MM.1S (cell line): ENCODE results near the gene LY9.

Experiments
- DNase-seq: peaks from one replicate; pipeline ENCODE4 v3.0.0-alpha.2; 2015
- H2AFZ ChIP-seq: fragments of 300-600 bp; sonication (generic); 2 replicates; pipeline ENCODE4 v1.6.0; 2016; ENCODE audit warnings: antibody characterized with exemption, low read length
- H3F3A ChIP-seq: fragments of 300-600 bp; sonication (generic); 2 replicates; pipeline ENCODE4 v1.6.1; 2016; ENCODE audit warnings: mild to moderate bottlenecking, antibody characterized with exemption, low read length, moderate library complexity, mixed read lengths; ENCODE audit not compliant: insufficient read depth
- H3K27ac ChIP-seq: fragments of 300-600 bp; sonication (generic); 2 replicates; pipeline ENCODE4 v1.5.1; 2016; ENCODE audit warnings: mild to moderate bottlenecking, low read length
- H3K27me3 ChIP-seq: fragments of 300-600 bp; sonication (generic); replicated peaks from 2 replicates; pipeline ENCODE4 v1.6.0; 2016; ENCODE audit warnings: low read length; ENCODE audit not compliant: insufficient read depth
- H3K36me3 ChIP-seq: fragments of 300-600 bp; sonication (generic); replicated peaks from 2 replicates; pipeline ENCODE4 v1.6.1; 2016; ENCODE audit warnings: mild to moderate bottlenecking, low read length, mixed read lengths; ENCODE audit not compliant: insufficient read depth
- H3K4me1 ChIP-seq: fragments of 300-600 bp; sonication (generic); 2 replicates; pipeline ENCODE4 v1.6.1; 2016; ENCODE audit warnings: low read length, mixed read lengths
- H3K4me2 ChIP-seq: fragments of 300-600 bp; sonication (generic); 2 replicates; pipeline ENCODE4 v1.6.0; 2016; ENCODE audit warnings: low read depth, low read length
- H3K4me3 ChIP-seq: fragments of 300-600 bp; sonication (generic); 2 replicates; pipeline ENCODE4 v1.5.1; 2016; ENCODE audit warnings: low read length, mixed read lengths
- H3K79me2 ChIP-seq: fragments of 300-600 bp; sonication (generic); 2 replicates; pipeline ENCODE4 v1.6.1; 2016; ENCODE audit warnings: mixed run types, low read length, mixed read lengths
- H3K9ac ChIP-seq: fragments of 300-600 bp; sonication (generic); 2 replicates; pipeline ENCODE4 v1.6.1; 2016; ENCODE audit warnings: low read length, mixed read lengths
- H3K9me2 ChIP-seq: fragments of 300-600 bp; sonication (generic); replicated peaks from 2 replicates; pipeline ENCODE4 v1.6.1; 2016; ENCODE audit warnings: mild to moderate bottlenecking, low read length, mixed read lengths; ENCODE audit not compliant: insufficient read depth
- H3K9me3 ChIP-seq: fragments of 300-600 bp; sonication (generic); replicated peaks from 2 replicates; pipeline ENCODE4 v1.6.1; 2016; ENCODE audit warnings: mild to moderate bottlenecking, low read length, mixed read lengths; ENCODE audit not compliant: insufficient read depth
- H4K20me1 ChIP-seq: fragments of 300-600 bp; sonication (generic); 2 replicates; pipeline ENCODE4 v1.6.1; 2016; ENCODE audit warnings: mild to moderate bottlenecking, low read length, moderate library complexity, mixed read lengths; ENCODE audit not compliant: insufficient read depth
- EZH2 ChIP-seq: fragments of 300-600 bp; sonication (generic); optimal IDR thresholded peaks from 2 replicates; pipeline ENCODE3; 2017; ENCODE audit warnings: low read depth, mild to moderate bottlenecking, antibody characterized with exemption, low read length, mixed read lengths
- EZH2phosphoT487 ChIP-seq: fragments of 300-600 bp; sonication (generic); IDR thresholded peaks from 2 replicates; pipeline ENCODE4 v1.6.1; 2018; ENCODE audit warnings: antibody characterized with exemption, low read length
- TF ChIP-seq, protein P1 (sequence below): fragments of 300-600 bp; sonication (generic); IDR thresholded peaks from 2 replicates; pipeline ENCODE4 v1.5.1; 2016; ENCODE audit warnings: antibody characterized with exemption, low read length, mixed read lengths

Gene LY9

DNA sequence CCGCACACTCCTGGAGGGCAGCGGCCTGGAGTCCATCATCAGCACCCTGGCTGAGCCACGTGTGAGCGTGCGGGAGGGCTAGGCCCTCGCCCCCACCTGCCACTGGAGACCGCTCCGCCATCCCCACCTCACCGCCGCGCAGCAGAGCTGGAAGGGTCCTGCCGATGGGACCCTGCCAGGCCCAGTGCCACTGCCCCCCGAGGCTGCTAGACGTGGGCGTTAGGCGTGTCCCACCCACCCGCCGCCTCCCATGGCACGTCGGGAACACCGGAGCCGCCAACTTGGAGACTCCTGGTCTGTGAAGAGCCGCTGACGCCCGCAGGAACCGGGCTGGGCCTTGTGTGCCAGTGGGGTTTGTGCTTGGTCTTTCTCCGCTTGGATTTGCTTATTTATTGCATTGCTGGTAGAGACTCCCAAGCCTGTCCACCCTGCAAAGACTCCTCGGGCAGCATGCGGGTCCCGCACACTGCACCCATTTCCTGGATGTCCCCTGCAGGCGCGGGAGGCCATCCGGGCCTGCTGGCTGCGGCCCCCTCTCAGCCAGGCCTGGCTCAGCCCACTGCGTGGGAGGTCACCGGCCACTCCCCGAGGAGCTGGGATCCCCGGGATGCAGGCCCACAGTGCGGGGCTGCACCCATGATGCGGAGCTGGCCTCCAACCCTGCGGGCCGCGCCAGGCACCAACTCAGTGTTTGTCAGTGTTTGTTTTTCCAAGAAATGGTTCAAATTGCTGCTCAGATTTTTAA is 6.0 kb downstream of the LY9 start:
- TF ChIP-seq, protein P1, sequence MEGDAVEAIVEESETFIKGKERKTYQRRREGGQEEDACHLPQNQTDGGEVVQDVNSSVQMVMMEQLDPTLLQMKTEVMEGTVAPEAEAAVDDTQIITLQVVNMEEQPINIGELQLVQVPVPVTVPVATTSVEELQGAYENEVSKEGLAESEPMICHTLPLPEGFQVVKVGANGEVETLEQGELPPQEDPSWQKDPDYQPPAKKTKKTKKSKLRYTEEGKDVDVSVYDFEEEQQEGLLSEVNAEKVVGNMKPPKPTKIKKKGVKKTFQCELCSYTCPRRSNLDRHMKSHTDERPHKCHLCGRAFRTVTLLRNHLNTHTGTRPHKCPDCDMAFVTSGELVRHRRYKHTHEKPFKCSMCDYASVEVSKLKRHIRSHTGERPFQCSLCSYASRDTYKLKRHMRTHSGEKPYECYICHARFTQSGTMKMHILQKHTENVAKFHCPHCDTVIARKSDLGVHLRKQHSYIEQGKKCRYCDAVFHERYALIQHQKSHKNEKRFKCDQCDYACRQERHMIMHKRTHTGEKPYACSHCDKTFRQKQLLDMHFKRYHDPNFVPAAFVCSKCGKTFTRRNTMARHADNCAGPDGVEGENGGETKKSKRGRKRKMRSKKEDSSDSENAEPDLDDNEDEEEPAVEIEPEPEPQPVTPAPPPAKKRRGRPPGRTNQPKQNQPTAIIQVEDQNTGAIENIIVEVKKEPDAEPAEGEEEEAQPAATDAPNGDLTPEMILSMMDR: no peak
- TF ChIP-seq EZH2phosphoT487 (no peak), EZH2 (no peak)
- Histone ChIP-seq H3K27ac (no peak overlapping the region), H3K4me3 (no peak overlapping the region), H3K27me3 (no peaks in the 10 kb centered on the region), H2AFZ (no peak overlapping the region), H3K4me2 (no peak overlapping the region), H3K4me1 (peaks cover 54% of the 10 kb centered on the region), H3K79me2 (peaks cover 99% of the 10 kb centered on the region), H3K36me3 (0 out of 2 replicates have a peak, but pooled peaks cover 6% of the 10 kb centered on the region), H3K9me2 (no peaks in the 10 kb centered on the region), H4K20me1 (no peaks in the 10 kb centered on the region), H3K9me3 (no peaks in the 10 kb centered on the region), H3K9ac (no peak overlapping the region), H3F3A (peaks cover 30% of the 10 kb centered on the region)
- no peak for DNase-seq

DNA sequence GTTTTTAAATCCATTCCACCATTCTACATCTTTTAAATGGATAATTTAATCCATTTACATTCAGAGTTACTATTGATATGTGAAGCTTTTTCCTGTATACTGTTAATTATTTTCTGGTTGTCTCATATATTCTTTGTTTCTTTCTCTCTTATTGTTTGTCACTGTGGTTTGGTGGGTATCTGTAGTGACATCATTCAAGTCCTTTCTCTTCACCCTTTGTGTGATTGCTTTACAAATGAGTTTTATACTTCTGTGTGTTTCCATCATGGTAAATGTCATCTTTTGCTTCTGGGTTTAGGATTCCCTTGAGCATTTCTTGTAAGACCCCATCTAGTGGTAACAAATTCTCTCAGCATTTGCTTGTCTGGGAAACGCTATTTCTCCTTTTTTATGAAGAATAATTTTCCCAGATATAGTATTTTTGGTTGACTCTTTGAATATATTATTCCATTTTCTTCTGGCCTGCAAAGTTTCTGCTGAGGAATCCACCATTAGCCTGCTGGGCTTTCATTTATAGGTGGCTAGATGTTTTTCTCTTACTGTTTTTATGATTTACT is 10.2 kb downstream of the LY9 start:
- Histone ChIP-seq H3K9ac (no peak overlapping the region), H3K27me3 (no peaks in the 10 kb centered on the region), H3K79me2 (peaks cover 86% of the 10 kb centered on the region), H3K4me2 (no peak overlapping the region), H3K4me1 (peaks cover 26% of the 10 kb centered on the region), H3K4me3 (no peak overlapping the region), H4K20me1 (no peaks in the 10 kb centered on the region), H2AFZ (no peak overlapping the region), H3K9me3 (no peaks in the 10 kb centered on the region), H3F3A (peaks cover 16% of the 10 kb centered on the region), H3K36me3 (0 out of 2 replicates have a peak, but pooled peaks cover 6% of the 10 kb centered on the region), H3K9me2 (no peaks in the 10 kb centered on the region), H3K27ac (no peak overlapping the region)
- TF ChIP-seq, protein P1: peak; percentile 54
- TF ChIP-seq EZH2: no peak
- no peak for DNase-seq

DNA sequence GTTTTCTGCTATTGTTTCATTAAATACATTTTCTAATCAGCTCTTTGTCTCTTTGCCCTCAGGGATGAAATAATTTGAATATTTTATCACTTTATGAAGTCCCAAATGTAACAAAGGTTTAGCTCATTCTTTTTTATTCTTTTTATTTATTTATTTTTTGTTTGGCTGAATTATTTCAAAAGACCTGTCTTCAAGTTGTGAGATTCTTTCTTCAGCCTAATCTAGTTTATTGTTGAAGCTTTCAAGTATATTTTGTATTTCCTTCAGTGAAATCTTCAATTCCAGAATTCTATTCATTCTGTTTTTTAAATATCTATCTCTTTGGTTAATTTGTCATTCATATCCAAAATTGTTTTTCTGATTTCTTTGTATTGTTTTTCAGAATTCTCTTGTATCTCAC is 10.8 kb downstream of the LY9 start:
- Histone ChIP-seq H3K9me3 (no peaks in the 10 kb centered on the region), H4K20me1 (no peaks in the 10 kb centered on the region), H3K9me2 (no peaks in the 10 kb centered on the region), H3K4me1 (peaks cover 28% of the 10 kb centered on the region), H3K4me2 (no peak overlapping the region), H3K4me3 (no peak overlapping the region), H3K79me2 (peaks cover 85% of the 10 kb centered on the region), H3K27me3 (no peaks in the 10 kb centered on the region), H3K36me3 (0 out of 2 replicates have a peak, but pooled peaks cover 6% of the 10 kb centered on the region), H2AFZ (no peak overlapping the region), H3K27ac (no peak overlapping the region), H3F3A (peaks cover 22% of the 10 kb centered on the region), H3K9ac (no peak overlapping the region)
- no peak for DNase-seq
- TF ChIP-seq, protein P1: no peak
